ENCODE measurements around the gene PBRM1.

PBRM1 gene

GRCh38 chr3:52696830-52697631 lies 11.3 kb upstream of the PBRM1 start:
- Histone ChIP-seq H3K27ac (ENCODE audit: low read length) (no peak overlapping the region), H3K4me3 (ENCODE audit: low read length) (no peak overlapping the region), H3K9me3 (ENCODE audit: insufficient read depth, low read depth, low read length) (no peaks in the 10 kb centered on the region), H3K9ac (ENCODE audit: low read depth, low read length) (no peak overlapping the region), H3K4me1 (ENCODE audit: insufficient read depth, low read length) (no peaks in the 10 kb centered on the region), H3K36me3 (ENCODE audit: insufficient read depth, low read depth, low read length) (peaks cover 62% of the 10 kb centered on the region), H3K27me3 (ENCODE audit: insufficient read depth, low read length) (no peaks in the 10 kb centered on the region)

GRCh38 chr3:52695798-52696671 lies 10.3 kb upstream of the PBRM1 start:
- Histone ChIP-seq H3K9ac (ENCODE audit: low read depth, low read length) (no peak overlapping the region), H3K36me3 (ENCODE audit: insufficient read depth, low read depth, low read length) (peaks cover 72% of the 10 kb centered on the region), H3K4me3 (ENCODE audit: low read length) (no peak overlapping the region), H3K9me3 (ENCODE audit: insufficient read depth, low read depth, low read length) (no peaks in the 10 kb centered on the region), H3K4me1 (ENCODE audit: insufficient read depth, low read length) (no peaks in the 10 kb centered on the region), H3K27ac (ENCODE audit: low read length) (no peak overlapping the region), H3K27me3 (ENCODE audit: insufficient read depth, low read length) (no peaks in the 10 kb centered on the region)

- Histone ChIP-seq H3K4me1 (ENCODE audit: insufficient read depth, low read length) (no peaks in the 10 kb centered on the region), H3K9ac (ENCODE audit: low read depth, low read length) (no peak overlapping the region), H3K27me3 (ENCODE audit: insufficient read depth, low read length) (no peaks in the 10 kb centered on the region), H3K36me3 (ENCODE audit: insufficient read depth, low read depth, low read length) (peaks cover 85% of the 10 kb centered on the region), H3K27ac (ENCODE audit: low read length) (no peak overlapping the region), H3K4me3 (ENCODE audit: low read length) (no peak overlapping the region), H3K9me3 (ENCODE audit: insufficient read depth, low read depth, low read length) (no peaks in the 10 kb centered on the region)
These were observed 8.9 kb upstream of the PBRM1 start for GRCh38 chr3:52694528-52695189.

GRCh38 chr3:52693071-52693470 lies 7.4 kb upstream of the PBRM1 start:
- Histone ChIP-seq H3K27me3 (ENCODE audit: insufficient read depth, low read length) (no peaks in the 10 kb centered on the region), H3K4me3 (ENCODE audit: low read length) (no peak overlapping the region), H3K36me3 (ENCODE audit: insufficient read depth, low read depth, low read length) (peaks cover 100% of the 10 kb centered on the region), H3K4me1 (ENCODE audit: insufficient read depth, low read length) (no peaks in the 10 kb centered on the region; the same call in 1 of the 2 replicates), H3K9ac (ENCODE audit: low read depth, low read length) (no peak overlapping the region), H3K9me3 (ENCODE audit: insufficient read depth, low read depth, low read length) (no peaks in the 10 kb centered on the region), H3K27ac (ENCODE audit: low read length) (no peak overlapping the region)

GRCh38 chr3:52690560-52690959 lies 4.8 kb upstream of the PBRM1 start:
- Histone ChIP-seq H3K27ac (ENCODE audit: low read length) (no peak overlapping the region), H3K9me3 (ENCODE audit: insufficient read depth, low read depth, low read length) (no peaks in the 10 kb centered on the region), H3K9ac (ENCODE audit: low read depth, low read length) (no peak overlapping the region), H3K27me3 (ENCODE audit: insufficient read depth, low read length) (no peaks in the 10 kb centered on the region), H3K36me3 (ENCODE audit: insufficient read depth, low read depth, low read length) (peaks cover 94% of the 10 kb centered on the region), H3K4me1 (ENCODE audit: insufficient read depth, low read length) (peaks cover 6% of the 10 kb centered on the region), H3K4me3 (ENCODE audit: low read length) (no peak overlapping the region)

- Histone ChIP-seq H3K4me1 (ENCODE audit: insufficient read depth, low read length) (peaks cover 9% of the 10 kb centered on the region), H3K9me3 (ENCODE audit: insufficient read depth, low read depth, low read length) (no peaks in the 10 kb centered on the region), H3K36me3 (ENCODE audit: insufficient read depth, low read depth, low read length) (peaks cover 80% of the 10 kb centered on the region), H3K9ac (ENCODE audit: low read depth, low read length) (no peak overlapping the region), H3K27ac (ENCODE audit: low read length) (no peak overlapping the region), H3K27me3 (ENCODE audit: insufficient read depth, low read length) (no peaks in the 10 kb centered on the region), H3K4me3 (ENCODE audit: low read length) (no peak overlapping the region)
These were observed 3.4 kb upstream of the PBRM1 start for GRCh38 chr3:52689151-52689550.

- H3K9me3 ChIP-seq (ENCODE audit: insufficient read depth, low read depth, low read length), result no peaks in the 10 kb centered on the region
- peaks cover 71% of the 10 kb centered on the region for H3K36me3 ChIP-seq (ENCODE audit: insufficient read depth, low read depth, low read length)
- no peaks in the 10 kb centered on the region for H3K27me3 ChIP-seq (ENCODE audit: insufficient read depth, low read length)
- H3K4me3 ChIP-seq (ENCODE audit: low read length), result no peak overlapping the region
- no peak overlapping the region for H3K27ac ChIP-seq (ENCODE audit: low read length)
- peak overlapping the region; percentile 99; the same call in 1 of the 2 replicates for H3K9ac ChIP-seq (ENCODE audit: low read depth, low read length)
- peaks cover 9% of the 10 kb centered on the region for H3K4me1 ChIP-seq (ENCODE audit: insufficient read depth, low read length)
These were observed 2.6 kb upstream of the PBRM1 start for GRCh38 chr3:52688266-52688665.

- Histone ChIP-seq H3K4me3 (ENCODE audit: low read length) (peak overlapping the region; percentile 99), H3K27ac (ENCODE audit: low read length) (no peak overlapping the region), H3K36me3 (ENCODE audit: insufficient read depth, low read depth, low read length) (peaks cover 53% of the 10 kb centered on the region), H3K4me1 (ENCODE audit: insufficient read depth, low read length) (peaks cover 9% of the 10 kb centered on the region), H3K9ac (ENCODE audit: low read depth, low read length) (peak overlapping the region; percentile 99; the same call in 1 of the 2 replicates), H3K9me3 (ENCODE audit: insufficient read depth, low read depth, low read length) (no peaks in the 10 kb centered on the region), H3K27me3 (ENCODE audit: insufficient read depth, low read length) (no peaks in the 10 kb centered on the region)
These were observed 416 bp downstream of the PBRM1 start for GRCh38 chr3:52685285-52685708.

- Histone ChIP-seq H3K9me3 (ENCODE audit: insufficient read depth, low read depth, low read length) (no peaks in the 10 kb centered on the region), H3K27me3 (ENCODE audit: insufficient read depth, low read length) (no peaks in the 10 kb centered on the region), H3K27ac (ENCODE audit: low read length) (no peak overlapping the region), H3K4me3 (ENCODE audit: low read length) (peak overlapping the region; percentile 93), H3K4me1 (ENCODE audit: insufficient read depth, low read length) (peaks cover 9% of the 10 kb centered on the region), H3K36me3 (ENCODE audit: insufficient read depth, low read depth, low read length) (peaks cover 52% of the 10 kb centered on the region), H3K9ac (ENCODE audit: low read depth, low read length) (peak overlapping the region; percentile 89; the same call in 1 of the 2 replicates)
These were observed 1.5 kb downstream of the PBRM1 start for GRCh38 chr3:52684184-52684583.

- peaks cover 52% of the 10 kb centered on the region for H3K36me3 ChIP-seq (ENCODE audit: insufficient read depth, low read depth, low read length)
These were observed 2.1 kb downstream of the PBRM1 start for GRCh38 chr3:52683611-52684010.

GRCh38 chr3:52682016-52682415 lies 3.7 kb downstream of the PBRM1 start:
- H3K9me3 ChIP-seq (ENCODE audit: insufficient read depth, low read depth, low read length), result no peaks in the 10 kb centered on the region
- no peaks in the 10 kb centered on the region for H3K27me3 ChIP-seq (ENCODE audit: insufficient read depth, low read length)
- no peak overlapping the region for H3K9ac ChIP-seq (ENCODE audit: low read depth, low read length)
- H3K27ac ChIP-seq (ENCODE audit: low read length), result no peak overlapping the region
- H3K36me3 ChIP-seq (ENCODE audit: insufficient read depth, low read depth, low read length), result peaks cover 50% of the 10 kb centered on the region
- H3K4me1 ChIP-seq (ENCODE audit: insufficient read depth, low read length), result peaks cover 5% of the 10 kb centered on the region; the same call in 1 of the 2 replicates
- H3K4me3 ChIP-seq (ENCODE audit: low read length), result no peak overlapping the region

More at GRCh38 chr3:52683611-52684010, 2.1 kb downstream of the PBRM1 start:
- Histone ChIP-seq H3K9me3 (ENCODE audit: insufficient read depth, low read depth, low read length) (no peaks in the 10 kb centered on the region), H3K4me3 (ENCODE audit: low read length) (no peak overlapping the region), H3K4me1 (ENCODE audit: insufficient read depth, low read length) (peaks cover 9% of the 10 kb centered on the region; the same call in 1 of the 2 replicates), H3K9ac (ENCODE audit: low read depth, low read length) (no peak overlapping the region), H3K27ac (ENCODE audit: low read length) (no peak overlapping the region), H3K27me3 (ENCODE audit: insufficient read depth, low read length) (no peaks in the 10 kb centered on the region)
